Stomach (tissue), 9 donors: ENCODE measurements around the gene RASGRP4. TPM values are rescaled to one million over a fixed set of nuclear protein-coding genes. Genes with fewer than 3 reads are reported as not detected.
A peak's percentile ranks its signal among the peaks of the same experiment; 100 is the strongest.

ENCODE experiments used
- DNase-seq, 2 donors: peaks; one replicate each; pipeline versions ENCODE4 v3.0.0 to v3.0.0-alpha.2; 2013 to 2019
- H3K27ac ChIP-seq, 5 donors: fragments of 200-600 bp in 4 of 5; sonication (generic) in 4 of 5; one replicate each; pipeline ENCODE4 v1.5.1; 2013 to 2019; ENCODE audit warnings: mild to moderate bottlenecking in 1 of 5, moderate library complexity in 1 of 5
- H3K27me3 ChIP-seq, 3 donors: fragments of 200-600 bp; sonication (generic); one replicate each; pipeline ENCODE4 v1.5.1; 2017 to 2019; ENCODE audit warnings: mixed run types in 1 of 3
- H3K36me3 ChIP-seq, 4 donors: fragments of 200-600 bp; sonication (generic); 1 replicate in 3 of 4; 2 replicates in 1 of 4; pipeline ENCODE4 v1.5.1; 2016 to 2019
- H3K4me1 ChIP-seq, 4 donors: fragments of 200-600 bp; sonication (generic); one replicate each; pipeline ENCODE4 v1.5.1; 2016 to 2019
- H3K4me3 ChIP-seq, 4 donors: fragments of 200-600 bp; sonication (generic) in 3 of 4; one replicate each; pipeline ENCODE4 v1.5.1; 2016 to 2019; ENCODE audit warnings: mild to moderate bottlenecking in 1 of 4
- H3K9me3 ChIP-seq, 4 donors: fragments of 200-600 bp; sonication (generic); one replicate each; pipeline ENCODE4 v1.5.1; 2016 to 2019
- EP300 ChIP-seq: sonication (generic); formaldehyde crosslinking; IDR thresholded peaks from one replicate; pipeline ENCODE4 v1.6.1; 2017; ENCODE audit warnings: antibody characterized with exemption
- POLR2A ChIP-seq, 4 donors: fragments of 450-650 bp; IDR thresholded peaks; one replicate each; pipeline ENCODE4 v1.6.1; 2016; ENCODE audit warnings: antibody characterized with exemption in 4 of 4, control low read depth in 2 of 4, mild to moderate bottlenecking in 1 of 4, moderate library complexity in 1 of 4
- POLR2AphosphoS5 ChIP-seq, 3 donors: sonication (generic); formaldehyde crosslinking; IDR thresholded peaks; one replicate each; pipeline ENCODE4 v1.6.1; 2016; ENCODE audit warnings: antibody characterized with exemption in 3 of 3
- WGBS, 5 donors: extraction: QIAGEN DNeasy Blood & Tissue Kit in 3 of 5; methylation state at CpG; one replicate each; pipeline versions ENCODE4 v1.1.5 to v1.1.7; 2013 to 2018; 5-methylcytosine and 5-hydroxymethylcytosine counted together
- intact Hi-C: fragments of 100-400 bp; cut with DNase I; formaldehyde crosslinking; loops from one replicate; pipeline ENCODE4 v1.15.1; 2023; ENCODE audit warnings: low total_unique reads
- polyA plus RNA-seq, 3 donors: library from polyadenylated mRNA; stranded (reverse); fragments of 200-250 nt; gene quantifications; one replicate each; pipeline ENCODE4 v1.2.3, GENCODE V29; 2013
- total RNA-seq, 5 donors: library from RNA; depleted of rRNA; stranded (reverse); fragments of >200 nt; gene quantifications; one replicate each; pipeline versions ENCODE4 v1.1.0 to v1.2.3, GENCODE V29; 2014 to 2016
- TF ChIP-seq, protein P1 (sequence below), 7 experiments: fragments of 450-650 bp in 4 of 7; fragments of 200-600 bp in 3 of 7; sonication (generic) in 3 of 7; IDR thresholded peaks; one replicate each; pipeline ENCODE4 v1.5.1; 2016 to 2019; ENCODE audit warnings: antibody characterized with exemption in 7 of 7, control low read depth in 2 of 7, mild to moderate bottlenecking in 1 of 7
- donor health status: healthy with polysubstance abuse.
- donor health status: Bipolar disorder and iron deficiency.
- donor health status: healthy.

The RASGRP4 gene
- total and polyA plus RNA-seq, 8 donors, result 0.40 to 8.4 (median 1.7) TPM; not detected in 2

DNA sequence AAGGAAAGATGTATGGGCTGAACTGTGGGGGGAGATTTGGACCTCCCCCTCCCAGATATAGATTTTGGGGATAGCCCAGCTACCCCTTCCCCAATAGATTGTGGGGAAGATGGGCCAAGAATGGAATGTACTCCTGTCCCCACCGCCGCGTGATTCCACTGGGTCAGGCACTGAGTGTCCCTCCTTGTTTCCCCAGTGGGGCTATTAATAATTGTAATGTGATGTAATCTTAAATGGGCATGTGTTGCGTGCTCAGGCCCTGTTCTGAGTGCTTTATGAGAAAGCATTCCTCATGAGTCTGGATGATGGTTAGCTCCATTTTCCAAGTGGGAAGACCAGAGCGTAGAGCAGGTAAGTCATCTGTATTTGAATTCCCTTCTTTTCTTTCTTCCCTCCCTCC lies 50.3 kb downstream of the RASGRP4 start:
- H3K4me3 ChIP-seq, result peak overlapping the region; percentile 61 to 92 (median 84)
- peaks cover 16 to 28% (median 22%) of the 10 kb centered on the region in 4 donors for H3K4me1 ChIP-seq
- H3K27me3 ChIP-seq, result no peaks in the 10 kb centered on the region
- no peaks in the 10 kb centered on the region for H3K9me3 ChIP-seq
- H3K27ac ChIP-seq, result peak overlapping the region in 1 of 5 donors; percentile 95
- intact Hi-C loops, result no loop called here
- peaks cover 29 to 47% (median 40%) of the 10 kb centered on the region in 4 donors for H3K36me3 ChIP-seq
- 79 to 91% (median 82%) methylated on average over 5 of the region's 5 CpGs for WGBS, 5 donors
- no peak for DNase-seq
- TF ChIP-seq POLR2A (IDR thresholded peaks at IDR 0.05), result no peak

DNA sequence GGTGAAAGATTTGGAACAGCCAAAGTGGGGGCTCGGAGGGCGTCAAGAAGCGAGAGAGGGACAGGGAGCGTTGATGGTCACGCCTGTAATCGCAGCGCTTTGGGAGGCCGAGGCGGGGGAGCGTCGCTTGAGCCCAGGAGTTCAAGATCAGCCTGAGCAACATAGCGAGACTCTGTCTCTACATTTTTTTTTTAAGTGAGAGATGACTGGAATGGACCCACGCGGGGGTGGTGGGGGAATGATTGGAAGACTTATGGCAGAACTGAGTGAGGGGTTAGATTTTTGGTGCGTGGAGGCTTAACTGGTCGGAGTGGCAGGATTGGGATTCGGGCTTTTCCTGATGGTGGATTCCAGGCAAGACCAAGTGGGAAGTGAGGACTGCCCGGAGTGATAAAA lies 50.9 kb downstream of the RASGRP4 start:
- Histone ChIP-seq H3K27me3 (no peaks in the 10 kb centered on the region), H3K9me3 (no peaks in the 10 kb centered on the region), H3K27ac (peak overlapping the region; percentile 78 to 95 (median 91)), H3K36me3 (peaks cover 22 to 40% (median 33%) of the 10 kb centered on the region in 4 donors), H3K4me1 (peaks cover 16 to 28% (median 22%) of the 10 kb centered on the region in 4 donors), H3K4me3 (peak overlapping the region; percentile 61 to 92 (median 84))
- 0 to 1% (median 1%) methylated on average over 18 of the region's 18 CpGs for WGBS, 5 donors
- TF ChIP-seq, protein P1, sequence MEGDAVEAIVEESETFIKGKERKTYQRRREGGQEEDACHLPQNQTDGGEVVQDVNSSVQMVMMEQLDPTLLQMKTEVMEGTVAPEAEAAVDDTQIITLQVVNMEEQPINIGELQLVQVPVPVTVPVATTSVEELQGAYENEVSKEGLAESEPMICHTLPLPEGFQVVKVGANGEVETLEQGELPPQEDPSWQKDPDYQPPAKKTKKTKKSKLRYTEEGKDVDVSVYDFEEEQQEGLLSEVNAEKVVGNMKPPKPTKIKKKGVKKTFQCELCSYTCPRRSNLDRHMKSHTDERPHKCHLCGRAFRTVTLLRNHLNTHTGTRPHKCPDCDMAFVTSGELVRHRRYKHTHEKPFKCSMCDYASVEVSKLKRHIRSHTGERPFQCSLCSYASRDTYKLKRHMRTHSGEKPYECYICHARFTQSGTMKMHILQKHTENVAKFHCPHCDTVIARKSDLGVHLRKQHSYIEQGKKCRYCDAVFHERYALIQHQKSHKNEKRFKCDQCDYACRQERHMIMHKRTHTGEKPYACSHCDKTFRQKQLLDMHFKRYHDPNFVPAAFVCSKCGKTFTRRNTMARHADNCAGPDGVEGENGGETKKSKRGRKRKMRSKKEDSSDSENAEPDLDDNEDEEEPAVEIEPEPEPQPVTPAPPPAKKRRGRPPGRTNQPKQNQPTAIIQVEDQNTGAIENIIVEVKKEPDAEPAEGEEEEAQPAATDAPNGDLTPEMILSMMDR (IDR thresholded peaks at IDR 0.05), result no peak
- no peak for TF ChIP-seq POLR2AphosphoS5 (IDR thresholded peaks at IDR 0.05)
- TF ChIP-seq POLR2A (IDR thresholded peaks at IDR 0.05), result no peak
- no peak for TF ChIP-seq EP300
- DNase-seq, result no peak
- intact Hi-C loops, result no loop called here

DNA sequence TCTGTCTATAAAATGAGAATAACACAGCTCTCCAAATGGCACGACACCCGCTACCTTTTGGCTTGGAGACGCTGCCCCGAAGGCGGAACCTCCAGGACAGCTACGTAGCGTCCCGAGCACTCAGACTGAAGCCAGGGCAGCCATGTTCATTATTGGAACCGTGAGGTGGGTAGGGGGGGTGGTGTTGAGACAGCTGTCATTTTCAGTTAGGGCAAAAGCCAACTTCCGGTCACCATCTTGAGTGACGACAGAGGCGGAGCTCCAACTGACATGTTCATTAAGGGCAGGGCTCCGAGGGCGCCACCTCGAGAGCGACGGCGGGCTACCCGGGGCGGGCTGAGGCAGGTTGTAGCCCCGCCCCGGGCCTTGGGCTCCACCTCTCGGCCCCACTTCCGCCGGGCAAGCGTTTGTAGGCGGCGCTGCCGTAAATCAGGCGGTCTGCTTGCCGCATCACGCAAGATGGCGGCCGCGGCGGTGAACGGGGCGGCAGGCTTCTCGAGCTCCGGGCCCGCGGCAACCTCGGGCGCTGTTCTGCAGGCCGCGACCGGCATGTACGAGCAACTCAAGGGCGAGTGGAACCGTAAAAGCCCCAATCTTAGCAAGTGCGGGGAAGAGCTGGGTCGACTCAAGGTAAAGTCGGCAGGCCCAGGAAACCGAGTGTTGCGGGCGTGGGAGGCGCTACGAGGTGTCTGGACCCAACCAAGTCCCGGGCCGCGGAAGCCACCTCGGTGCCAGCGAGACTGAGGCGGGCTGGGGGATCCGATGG lies 51.5 kb downstream of the RASGRP4 start, which contains the start of gene PSMD8:
Gene PSMD8 (plus strand): TSS at position 240 of the 766 bp plus-strand sequence. CDS start 31 bp downstream, at position 271.
- WGBS, 5 donors, result 0% methylated on average over 32 to 65 of the region's 65 CpGs
- Histone ChIP-seq H3K27ac (peak within 1 kb of the TSS; percentile 78 to 95 (median 91)), H3K36me3 (peaks cover 18 to 34% (median 28%) of the 10 kb centered on the region in 4 donors), H3K4me1 (peaks cover 16 to 28% (median 22%) of the 10 kb centered on the region in 4 donors), H3K27me3 (no peaks in the 10 kb centered on the region), H3K4me3 (peak within 1 kb of the TSS; percentile 61 to 92 (median 84)), H3K9me3 (no peaks in the 10 kb centered on the region)
- TF ChIP-seq, protein P1 (IDR thresholded peaks at IDR 0.05), result peak in 2 of 7 experiments; percentile 14 to 29
- TF ChIP-seq POLR2AphosphoS5 (IDR thresholded peaks at IDR 0.05) (peak; percentile 74 to 93 (median 91)), POLR2A (IDR thresholded peaks at IDR 0.05) (peak in 2 of 4 donors; percentile 39 to 90), EP300 (no peak)
- intact Hi-C loops, result no loop called here
- peak; percentile 99 to 100 for DNase-seq

DNA sequence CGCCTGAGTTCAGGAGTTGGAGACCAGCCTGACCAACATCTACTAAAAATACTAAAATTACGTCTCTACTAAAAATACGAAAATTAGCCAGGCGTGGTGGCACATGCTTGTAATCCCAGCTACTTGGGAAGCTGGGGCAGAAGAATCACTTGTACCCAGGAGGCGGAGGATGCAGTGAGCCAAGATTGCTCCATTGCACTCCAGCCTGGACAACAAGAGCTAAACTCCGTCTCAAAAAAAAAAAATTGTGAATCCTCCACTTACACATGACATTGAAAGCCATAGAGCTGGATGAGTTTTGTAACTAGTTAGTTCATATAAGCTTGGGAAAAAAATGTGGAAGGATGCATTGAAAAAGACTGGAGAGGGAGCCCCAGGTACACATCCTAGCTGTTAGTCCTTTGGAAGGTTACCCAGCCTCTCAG lies 52.1 kb downstream of the RASGRP4 start:
- no peak for DNase-seq
- Histone ChIP-seq H3K36me3 (peaks cover 12 to 28% (median 22%) of the 10 kb centered on the region in 4 donors), H3K4me1 (peaks cover 16 to 28% (median 22%) of the 10 kb centered on the region in 4 donors), H3K27me3 (no peaks in the 10 kb centered on the region), H3K27ac (peak overlapping the region; percentile 66 to 95 (median 91)), H3K4me3 (peak overlapping the region; percentile 61 to 92 (median 84)), H3K9me3 (no peaks in the 10 kb centered on the region)
- intact Hi-C loops, result no loop called here
- 67 to 73% (median 71%) methylated on average over 6 of the region's 6 CpGs for WGBS, 5 donors
- TF ChIP-seq POLR2A (IDR thresholded peaks at IDR 0.05) (no peak), EP300 (no peak), POLR2AphosphoS5 (IDR thresholded peaks at IDR 0.05) (no peak)
- TF ChIP-seq, protein P1 (IDR thresholded peaks at IDR 0.05), result no peak
